Measurements from ENCODE around the gene HAP1.

HAP1 gene

GRCh38 chr17:41736983-41737679 lies 2.7 kb upstream of the HAP1 start:
- POLR2A ChIA-PET = interaction anchor here (0.6 to 1.9 kb wide), 8 partner anchors 48 to 222 kb away, joined by 3 to 17 read pairs (median 4); partner anchors contain the start of genes EIF1 and JUP
- Histone ChIP-seq H3K4me3 (ENCODE audit: low read depth, low read length) (no peak overlapping the region), H3K4me1 (ENCODE audit: control insufficient read depth, insufficient read depth, low read length) (peaks cover 2% of the 10 kb centered on the region; the same call in 1 of the 2 replicates), H3K36me3 (ENCODE audit: control insufficient read depth in 2 of 2, insufficient read depth in 1 of 2, low read length in 2 of 2) (no peaks in the 10 kb centered on the region), H3K9me3 (ENCODE audit: control insufficient read depth, insufficient read depth, low read depth, low read length) (no peaks in the 10 kb centered on the region), H3K27ac (ENCODE audit: extremely low read depth, low read depth, low read length) (no peak overlapping the region)
- CTCF ChIA-PET = interaction anchor here (0.6 to 3.3 kb wide), 42 partner anchors 10 to 1976 kb away, joined by 3 to 51 read pairs (median 4); partner anchors contain the start of genes JUP, KLHL10 and P3H4
- TF ChIP-seq ZNF529 (tag by site-specific recombination; IDR thresholded peaks at IDR 0.05; ENCODE audit: insufficient replicate concordance) (no peak), ZXDB (tag by site-specific recombination; IDR thresholded peaks at IDR 0.05) (no peak), ZNF704 (tag by site-specific recombination; IDR thresholded peaks at IDR 0.05) (no peak), KLF7 (tag by site-specific recombination; IDR thresholded peaks at IDR 0.05; ENCODE audit: borderline replicate concordance) (no peak), ZNF366 (tag by site-specific recombination; conservative IDR thresholded peaks at IDR 0.05) (peak; percentile 85), ZNF175 (tag by site-specific recombination; IDR thresholded peaks at IDR 0.05) (no peak), ZNF121 (tag by site-specific recombination; IDR thresholded peaks at IDR 0.05) (no peak), PRDM1 (tag by site-specific recombination; IDR thresholded peaks at IDR 0.05) (peak; percentile 62; the same call in 1 of the 2 replicates), ZNF280C (tag by site-specific recombination; IDR thresholded peaks at IDR 0.05) (no peak)
- TF ChIP-seq, protein P1, sequence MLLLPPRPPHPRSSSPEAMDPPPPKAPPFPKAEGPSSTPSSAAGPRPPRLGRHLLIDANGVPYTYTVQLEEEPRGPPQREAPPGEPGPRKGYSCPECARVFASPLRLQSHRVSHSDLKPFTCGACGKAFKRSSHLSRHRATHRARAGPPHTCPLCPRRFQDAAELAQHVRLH (tag by site-specific recombination; IDR thresholded peaks at IDR 0.05) = peak; percentile 16; the same call in 1 of the 2 replicates
- TF ChIP-seq, protein P2, sequence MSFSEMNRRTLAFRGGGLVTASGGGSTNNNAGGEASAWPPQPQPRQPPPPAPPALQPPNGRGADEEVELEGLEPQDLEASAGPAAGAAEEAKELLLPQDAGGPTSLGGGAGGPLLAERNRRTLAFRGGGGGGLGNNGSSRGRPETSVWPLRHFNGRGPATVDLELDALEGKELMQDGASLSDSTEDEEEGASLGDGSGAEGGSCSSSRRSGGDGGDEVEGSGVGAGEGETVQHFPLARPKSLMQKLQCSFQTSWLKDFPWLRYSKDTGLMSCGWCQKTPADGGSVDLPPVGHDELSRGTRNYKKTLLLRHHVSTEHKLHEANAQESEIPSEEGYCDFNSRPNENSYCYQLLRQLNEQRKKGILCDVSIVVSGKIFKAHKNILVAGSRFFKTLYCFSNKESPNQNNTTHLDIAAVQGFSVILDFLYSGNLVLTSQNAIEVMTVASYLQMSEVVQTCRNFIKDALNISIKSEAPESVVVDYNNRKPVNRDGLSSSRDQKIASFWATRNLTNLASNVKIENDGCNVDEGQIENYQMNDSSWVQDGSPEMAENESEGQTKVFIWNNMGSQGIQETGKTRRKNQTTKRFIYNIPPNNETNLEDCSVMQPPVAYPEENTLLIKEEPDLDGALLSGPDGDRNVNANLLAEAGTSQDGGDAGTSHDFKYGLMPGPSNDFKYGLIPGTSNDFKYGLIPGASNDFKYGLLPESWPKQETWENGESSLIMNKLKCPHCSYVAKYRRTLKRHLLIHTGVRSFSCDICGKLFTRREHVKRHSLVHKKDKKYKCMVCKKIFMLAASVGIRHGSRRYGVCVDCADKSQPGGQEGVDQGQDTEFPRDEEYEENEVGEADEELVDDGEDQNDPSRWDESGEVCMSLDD (tag by site-specific recombination; IDR thresholded peaks at IDR 0.05) = no peak

GRCh38 chr17:41735744-41736143 lies 1.3 kb upstream of the HAP1 start:
- Histone ChIP-seq H3K4me3 (ENCODE audit: low read depth, low read length) (no peak overlapping the region), H3K27ac (ENCODE audit: extremely low read depth, low read depth, low read length) (no peak overlapping the region), H3K9me3 (ENCODE audit: control insufficient read depth, insufficient read depth, low read depth, low read length) (no peaks in the 10 kb centered on the region), H3K36me3 (ENCODE audit: control insufficient read depth in 2 of 2, insufficient read depth in 1 of 2, low read length in 2 of 2) (peaks cover 0 to 6% of the 10 kb centered on the region in 2 experiments; a peak in 1 of 3 replicates), H3K4me1 (ENCODE audit: control insufficient read depth, insufficient read depth, low read length) (peaks cover 2% of the 10 kb centered on the region; the same call in 1 of the 2 replicates)
- ChIA-PET CTCF (interaction anchor here (0.5 to 3.3 kb wide), 5 partner anchors 40 to 223 kb away, joined by 3 to 51 read pairs (median 6); no protein-coding TSS in a partner anchor), POLR2A (interaction anchor here (0.9 to 2.4 kb wide), 6 partner anchors 22 to 231 kb away, joined by 3 to 14 read pairs (median 4); partner anchors contain the start of genes CNP, EIF1 and JUP)
- no peak for TF ChIP-seq PRDM10 (tag by site-specific recombination; IDR thresholded peaks at IDR 0.05)
- TF ChIP-seq ZSCAN16 (tag by site-specific recombination; IDR thresholded peaks at IDR 0.05) = no peak
- TF ChIP-seq YY2 (tag by site-specific recombination; IDR thresholded peaks at IDR 0.05) = no peak
- TF ChIP-seq ZSCAN30 (tag by site-specific recombination; IDR thresholded peaks at IDR 0.05) = no peak
- no peak for TF ChIP-seq ZSCAN4 (tag by site-specific recombination; IDR thresholded peaks at IDR 0.05)
- 0 out of 2 replicates have a peak, but pooled peaks have one; percentile 63 for TF ChIP-seq PRDM1 (tag by site-specific recombination; IDR thresholded peaks at IDR 0.05)
- TF ChIP-seq ZNF596 (tag by site-specific recombination; IDR thresholded peaks at IDR 0.05) = no peak

All from HEK293 (cell line).